T-helper 1 cell (primary cell): ENCODE data around the gene NRDE2.
A peak's percentile ranks its signal among the peaks of the same experiment; 100 is the strongest.

ENCODE experiments used
- DNase-seq, 5 donors: peaks; one replicate each; pipeline ENCODE4 v3.0.0-alpha.2; 2012 to 2020

The NRDE2 gene

DNA sequence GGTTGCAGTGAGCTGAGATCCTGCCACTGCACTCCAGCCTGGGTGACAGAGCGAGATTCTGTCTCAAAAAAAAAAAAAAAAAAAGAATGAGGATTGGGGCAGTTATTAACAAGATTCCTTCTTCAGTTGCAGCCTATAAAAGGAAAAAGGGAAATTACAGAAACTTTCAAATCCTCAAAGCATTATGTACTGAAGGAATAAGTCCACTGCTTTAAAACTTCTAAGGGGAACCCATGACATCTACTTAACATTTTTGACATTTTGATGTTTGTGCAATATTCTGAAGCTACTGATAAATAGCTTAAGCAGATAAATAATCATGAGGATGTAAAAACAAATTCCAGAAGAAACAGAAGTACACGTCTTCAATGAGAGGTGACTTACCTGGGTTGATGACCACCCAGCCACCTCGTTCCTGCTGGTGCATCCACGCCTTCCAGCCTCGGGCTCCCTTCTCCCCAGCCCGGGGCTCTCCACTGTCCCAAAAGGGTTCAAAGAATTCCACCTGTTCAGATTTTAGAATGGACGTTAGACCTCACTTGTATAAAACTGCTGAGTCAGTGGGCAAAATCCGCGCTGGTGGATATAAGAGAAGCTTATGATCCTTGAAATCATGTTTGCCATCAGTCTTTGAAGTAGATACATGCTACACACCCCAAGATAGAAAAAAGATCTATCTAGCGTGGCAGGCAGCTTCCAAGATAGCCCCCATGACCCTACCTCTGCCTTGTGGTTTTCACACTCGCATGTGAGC lies 33.7 kb downstream of the NRDE2 start:
- DNase-seq, result no peak

DNA sequence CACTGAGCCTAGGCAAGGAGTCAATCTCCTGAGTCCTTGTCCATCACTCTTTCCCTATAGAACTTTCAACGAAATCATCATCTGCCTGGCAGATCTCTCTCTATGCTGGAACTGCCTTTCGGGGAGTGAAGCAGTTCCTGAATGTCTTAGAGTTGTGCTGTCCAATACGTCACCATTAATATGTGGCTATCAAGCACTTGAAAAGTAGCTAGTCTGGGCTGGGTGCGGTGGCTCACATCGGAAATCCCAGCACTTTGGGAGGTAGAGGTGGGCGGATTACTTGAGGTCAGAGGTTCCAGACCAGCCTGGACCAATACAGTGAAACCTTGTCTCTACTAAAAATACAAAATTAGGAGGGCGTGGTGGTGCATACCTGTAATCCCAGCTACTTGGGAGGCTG lies 35.1 kb downstream of the NRDE2 start:
- DNase-seq, result no peak

DNA sequence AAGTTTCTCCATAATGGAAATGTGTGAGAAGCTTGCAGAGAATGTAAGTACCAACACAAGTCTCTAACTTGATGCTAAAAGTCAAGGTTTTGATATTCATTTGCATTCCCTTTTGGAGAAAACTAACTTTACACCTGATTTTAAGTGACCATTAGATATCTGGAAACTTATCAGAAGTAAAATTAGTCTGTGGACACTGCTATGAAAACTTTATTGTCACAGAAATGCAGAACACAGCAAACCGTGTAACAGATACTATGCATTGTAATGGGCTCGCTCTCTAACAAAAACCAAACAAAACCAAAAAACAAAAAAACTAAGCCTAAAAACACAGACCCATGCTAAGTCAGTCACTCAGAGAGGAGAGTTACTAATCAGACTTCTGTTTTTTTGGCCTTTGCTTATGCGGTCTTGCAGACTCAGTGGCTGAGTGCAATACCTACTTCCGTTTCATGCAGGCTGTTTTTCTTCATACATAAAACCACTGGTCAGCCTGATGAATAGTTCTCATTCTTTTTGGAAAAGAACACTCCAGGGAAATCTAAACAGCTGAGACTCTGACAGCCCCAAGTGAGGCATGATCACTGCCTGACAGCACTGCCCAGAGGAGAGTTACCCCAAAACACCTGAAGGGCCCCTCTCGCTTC lies 35.7 kb downstream of the NRDE2 start:
- no peak for DNase-seq

DNA sequence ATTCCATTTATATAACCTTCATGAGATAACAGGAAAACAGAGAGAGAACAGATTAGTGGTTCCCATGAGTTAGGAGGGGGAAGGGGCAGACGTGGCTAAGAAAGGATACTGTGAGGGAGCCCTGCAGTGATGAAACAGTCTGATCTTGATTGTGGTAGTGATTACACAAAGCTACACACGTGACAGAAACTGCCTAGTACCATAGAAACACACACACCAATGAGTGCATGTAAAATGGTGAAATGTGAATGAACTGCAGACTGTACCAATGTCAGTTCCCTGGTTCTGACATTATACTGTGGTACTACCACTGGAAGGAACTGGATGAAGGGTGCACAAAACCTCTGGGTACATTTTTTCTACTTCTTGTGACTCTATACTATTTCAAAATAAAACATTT lies 36.9 kb downstream of the NRDE2 start:
- DNase-seq, result no peak

DNA sequence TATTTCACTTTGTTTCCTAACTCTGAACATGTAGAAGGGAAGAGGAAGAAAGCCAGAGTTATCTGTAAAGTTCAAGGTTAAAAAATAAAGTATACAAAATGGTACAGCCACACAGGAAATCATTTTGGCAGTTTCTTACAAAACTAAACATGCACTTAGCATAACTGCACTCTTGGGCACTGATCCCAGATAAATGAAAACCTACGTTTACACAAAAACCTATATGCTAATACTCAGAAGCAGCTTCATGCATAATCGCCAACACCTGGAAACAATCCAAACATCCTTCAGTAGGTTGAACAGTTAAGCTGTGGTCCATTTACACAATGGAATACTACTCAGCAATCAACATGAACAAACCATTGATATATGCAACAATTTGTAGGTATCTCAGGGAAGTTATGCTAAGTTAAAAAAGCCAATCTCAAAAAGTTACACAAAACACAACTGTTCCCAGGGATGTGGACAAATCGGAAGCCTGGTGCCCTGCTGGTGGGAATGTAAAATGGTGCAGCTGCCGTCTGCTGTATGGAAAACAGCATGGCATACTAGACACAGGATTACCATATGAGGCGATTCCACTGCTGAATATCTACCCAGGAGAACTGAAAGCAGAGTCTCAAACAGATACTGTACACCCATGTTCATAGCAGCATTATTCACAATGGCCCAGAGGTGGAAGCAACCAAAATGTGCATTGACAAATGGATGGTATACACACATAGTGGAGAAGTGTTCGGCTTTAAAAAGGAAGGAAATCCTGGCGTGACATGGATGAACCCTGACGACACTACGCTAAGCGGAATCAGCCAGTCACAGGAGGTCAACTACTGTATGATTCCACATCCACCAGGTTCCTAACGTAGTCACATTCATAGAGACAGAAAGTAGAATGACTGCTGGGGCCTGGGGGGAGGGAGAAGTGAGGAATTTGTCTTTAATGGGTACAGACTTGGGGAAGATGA lies 37.7 kb downstream of the NRDE2 start:
- DNase-seq, result no peak

DNA sequence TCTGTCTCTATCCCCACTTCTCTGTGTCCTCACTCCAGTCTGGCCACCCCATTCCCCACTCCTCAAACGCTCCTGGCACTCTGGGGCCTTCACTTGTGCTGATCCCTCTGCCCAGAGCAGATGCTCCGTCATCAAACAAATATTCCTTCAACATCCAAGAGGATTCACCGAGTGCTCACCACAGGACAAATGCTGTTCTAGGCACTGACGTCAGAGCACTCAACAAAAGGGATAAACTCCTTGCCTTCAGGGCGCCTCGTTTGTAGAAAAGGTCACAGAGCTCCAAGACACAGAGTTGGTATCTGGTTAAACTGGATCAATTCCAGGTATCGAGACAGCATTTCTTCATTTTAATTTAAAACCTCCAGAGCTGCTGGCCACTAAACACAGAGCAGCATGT lies 40.0 kb downstream of the NRDE2 start:
- no peak for DNase-seq

DNA sequence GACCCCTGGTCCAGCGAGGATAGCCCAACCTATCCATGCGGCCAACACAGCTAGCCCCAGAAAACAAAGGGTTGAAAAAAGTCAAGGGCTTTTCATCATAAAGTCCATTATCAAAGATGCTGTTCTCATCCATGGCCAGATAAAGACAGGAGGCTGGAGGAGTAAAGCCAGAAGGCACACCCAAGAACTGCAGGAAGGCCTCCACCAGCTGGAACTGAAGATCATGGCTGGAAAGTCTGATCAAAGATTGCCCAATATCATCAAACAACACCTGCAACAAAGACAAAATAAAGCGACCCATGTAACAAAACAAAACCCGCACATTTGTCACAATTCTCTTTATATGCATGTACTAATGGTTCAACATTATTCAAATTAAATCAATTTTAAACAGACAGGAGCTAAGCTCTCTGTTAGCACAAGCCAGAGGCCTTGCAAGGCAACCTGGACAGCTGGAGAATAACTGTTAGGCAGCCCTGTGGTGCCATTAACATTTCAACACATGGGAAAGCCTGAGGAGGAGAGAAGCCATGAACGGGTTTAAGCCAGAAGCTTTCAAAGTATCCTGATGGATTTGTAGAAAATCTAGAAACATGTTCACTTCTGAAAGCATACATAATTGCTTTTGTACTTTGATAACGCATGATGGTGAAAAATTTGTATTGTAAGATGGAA lies 41.3 kb downstream of the NRDE2 start:
- no peak for DNase-seq

DNA sequence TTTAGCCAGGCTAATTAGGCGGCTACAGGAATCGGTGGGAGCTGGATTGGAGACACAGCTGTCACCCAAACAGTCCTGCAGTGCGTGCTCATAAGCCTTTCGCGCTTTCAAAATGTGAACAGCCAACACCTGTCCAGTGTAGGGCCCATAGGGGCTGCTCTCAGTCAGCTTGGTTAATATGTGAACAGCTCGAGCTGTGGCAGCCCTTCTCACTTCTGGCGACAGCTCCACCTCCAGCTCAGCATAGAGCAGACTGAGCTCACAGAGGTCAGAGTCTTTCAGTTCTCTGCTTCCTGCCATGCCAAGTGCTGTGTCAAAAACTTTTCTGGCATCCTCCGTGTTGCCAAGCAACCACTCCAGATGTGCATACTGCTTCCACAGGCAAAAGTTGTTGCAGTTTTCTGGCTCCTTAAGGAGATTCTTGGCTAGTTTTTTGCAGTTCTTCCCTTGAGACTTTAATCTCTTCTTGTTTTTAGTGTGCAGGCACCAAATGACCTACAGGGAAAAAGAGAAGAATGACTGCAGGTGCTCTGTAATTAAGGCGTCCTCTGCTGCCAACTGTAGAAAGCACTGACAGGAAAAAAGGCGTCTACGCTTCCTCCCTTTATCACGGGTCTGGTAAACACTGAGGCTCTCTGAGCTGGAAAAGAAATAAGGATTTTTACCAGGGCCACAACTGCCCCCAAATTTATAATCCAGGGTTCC lies 42.9 kb downstream of the NRDE2 start:
- DNase-seq, result no peak

DNA sequence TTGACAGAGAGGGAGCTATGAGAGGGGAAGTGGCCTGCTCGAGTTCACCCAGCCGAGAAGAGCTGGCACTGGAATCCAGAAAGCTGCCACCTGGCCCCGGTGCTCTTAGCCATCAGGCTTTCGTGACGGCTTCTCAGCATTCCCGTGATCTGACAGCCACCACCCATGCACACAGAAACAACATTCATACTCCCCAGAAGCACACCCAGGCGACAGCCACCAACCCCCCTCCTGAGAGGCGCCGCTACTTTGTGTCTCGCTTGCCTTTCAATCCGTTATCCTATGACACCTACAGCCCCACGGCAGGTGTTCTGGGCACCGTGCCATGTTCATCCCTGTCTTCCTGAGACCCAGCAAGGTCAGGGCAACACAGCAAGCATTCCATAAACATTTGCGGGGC lies 44.0 kb downstream of the NRDE2 start:
- DNase-seq, result no peak

DNA sequence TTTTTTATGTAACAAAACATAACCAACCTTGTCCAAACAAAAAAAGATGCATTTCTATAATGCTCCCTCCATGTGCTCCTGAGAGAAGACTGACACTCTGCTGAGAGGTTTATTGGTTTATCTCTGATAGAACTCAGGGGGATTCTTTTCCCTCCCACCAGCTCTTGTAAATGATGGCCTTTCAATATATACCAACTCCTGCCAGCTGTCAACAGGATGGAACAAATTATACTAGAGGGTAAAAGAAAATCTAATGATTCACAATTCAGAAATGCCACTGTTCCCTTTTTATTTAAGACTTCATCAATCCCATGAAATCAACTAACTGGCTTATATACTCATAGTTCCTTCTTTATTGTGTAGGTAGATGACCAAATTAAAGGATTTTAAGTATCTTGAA lies 50.0 kb downstream of the NRDE2 start:
- no peak for DNase-seq

DNA sequence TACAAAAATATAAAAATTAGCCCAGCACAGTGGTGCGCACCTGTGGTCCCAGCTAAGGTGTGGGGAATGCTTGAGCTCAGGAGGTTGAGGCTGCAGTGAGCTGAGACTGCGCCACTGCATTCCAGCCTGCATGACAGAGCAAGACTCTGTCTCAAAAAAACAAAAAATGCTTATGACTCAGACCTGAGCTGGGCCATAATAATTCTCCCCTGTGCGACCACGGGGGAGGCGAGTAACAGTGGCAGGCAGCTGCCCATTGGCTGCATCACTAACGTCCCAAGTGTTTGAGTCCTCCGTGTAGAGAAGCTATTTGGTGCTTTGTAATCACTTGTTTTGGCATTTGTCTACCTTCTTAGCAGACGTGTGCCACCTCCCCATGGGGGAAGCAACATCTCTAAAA lies 50.5 kb downstream of the NRDE2 start:
- DNase-seq, result no peak

DNA sequence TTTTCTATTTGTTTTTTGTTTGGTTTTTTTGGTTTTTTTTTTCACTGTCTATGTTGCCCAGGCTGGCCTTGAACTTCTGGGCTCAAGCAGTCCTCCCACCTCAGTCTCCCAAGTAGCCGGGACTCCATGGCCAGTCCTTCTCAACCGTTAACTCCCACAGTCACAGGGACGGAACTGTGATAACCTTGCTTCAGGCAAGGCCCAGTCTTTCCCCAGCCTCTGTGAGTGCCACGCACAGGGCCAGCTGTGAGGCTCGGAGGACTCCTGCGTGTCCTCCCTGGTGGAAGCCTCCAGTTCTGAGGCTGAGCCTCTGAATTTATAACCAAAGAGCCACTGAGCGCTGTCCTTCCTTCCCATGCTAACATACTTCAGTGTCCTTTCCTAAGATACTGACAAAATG lies 51.6 kb downstream of the NRDE2 start:
- DNase-seq, result no peak

DNA sequence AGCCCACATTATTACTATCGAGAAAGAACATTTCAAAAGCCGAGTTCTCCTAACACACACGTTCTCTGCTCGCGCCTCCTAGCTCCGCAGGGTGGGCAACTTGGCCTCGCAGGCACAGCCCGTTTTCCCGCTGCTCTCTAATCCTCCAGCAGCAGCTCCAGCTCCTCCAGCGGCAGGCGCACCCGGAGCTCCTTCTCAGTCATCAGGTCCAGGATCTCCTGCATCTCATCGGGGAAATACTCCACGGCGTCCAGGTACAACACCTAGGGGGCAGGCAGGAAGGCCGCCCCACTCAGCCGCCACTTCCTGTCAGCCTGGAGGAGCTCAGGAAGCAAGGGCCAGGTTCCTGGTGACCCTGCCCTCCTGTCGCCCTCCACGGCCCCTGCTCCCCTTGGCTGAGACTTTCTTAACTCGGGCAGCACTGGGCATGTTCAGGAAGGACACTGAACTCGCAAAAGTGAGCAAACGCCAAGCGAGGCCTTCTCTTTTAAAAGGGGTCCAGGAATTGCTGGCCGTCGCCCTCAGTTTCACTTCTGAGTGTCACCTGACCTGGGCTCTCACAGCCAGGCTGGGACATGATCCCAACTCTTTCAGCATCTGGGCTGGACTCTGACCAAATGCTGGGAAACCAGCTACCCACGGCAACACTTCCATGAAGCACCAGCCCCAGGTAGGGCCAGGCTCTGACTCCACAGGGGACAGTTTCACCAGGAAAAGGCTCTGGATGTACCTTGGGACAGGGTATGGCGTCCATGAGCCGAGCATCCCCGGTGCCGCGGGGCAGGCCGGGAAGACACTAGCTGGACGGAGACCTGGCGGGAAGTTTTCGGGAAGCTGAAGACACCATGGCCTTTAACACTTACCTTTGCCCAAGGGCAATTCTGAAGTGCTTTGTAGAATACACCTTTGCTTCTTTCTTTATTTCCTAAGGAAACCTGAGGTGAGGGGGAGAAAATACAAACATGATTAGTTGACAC lies 53.3 kb downstream of the NRDE2 start:
- DNase-seq, result no peak

DNA sequence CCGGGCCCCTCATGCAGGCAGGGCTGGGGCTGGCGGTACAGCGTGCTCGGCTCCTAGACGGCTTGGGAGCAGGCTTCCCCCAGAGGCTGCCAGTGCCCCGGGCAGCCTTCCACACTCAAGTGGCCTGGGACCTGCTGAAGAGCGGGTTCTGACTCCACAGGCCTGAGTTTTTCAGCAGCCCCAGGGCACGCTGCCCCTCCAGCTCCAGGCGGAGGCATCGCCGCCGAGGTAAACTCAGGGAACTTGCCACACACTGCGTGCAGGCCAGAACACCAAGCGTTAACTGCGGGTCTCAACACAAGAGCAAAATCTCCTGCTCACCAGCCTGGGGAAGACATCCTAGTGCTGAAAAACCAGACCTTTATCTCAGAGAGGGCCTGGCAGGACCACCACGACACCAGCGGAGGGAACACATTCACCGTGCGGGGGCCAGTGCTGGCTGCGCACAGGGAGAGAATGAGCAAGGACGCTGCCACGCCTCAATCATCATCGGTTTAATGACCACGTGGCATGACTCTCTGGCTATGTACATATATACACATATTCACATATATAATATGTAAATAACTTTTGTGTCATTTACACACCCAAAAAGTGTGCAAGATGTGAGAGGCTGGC lies 54.1 kb downstream of the NRDE2 start:
- DNase-seq, result no peak

DNA sequence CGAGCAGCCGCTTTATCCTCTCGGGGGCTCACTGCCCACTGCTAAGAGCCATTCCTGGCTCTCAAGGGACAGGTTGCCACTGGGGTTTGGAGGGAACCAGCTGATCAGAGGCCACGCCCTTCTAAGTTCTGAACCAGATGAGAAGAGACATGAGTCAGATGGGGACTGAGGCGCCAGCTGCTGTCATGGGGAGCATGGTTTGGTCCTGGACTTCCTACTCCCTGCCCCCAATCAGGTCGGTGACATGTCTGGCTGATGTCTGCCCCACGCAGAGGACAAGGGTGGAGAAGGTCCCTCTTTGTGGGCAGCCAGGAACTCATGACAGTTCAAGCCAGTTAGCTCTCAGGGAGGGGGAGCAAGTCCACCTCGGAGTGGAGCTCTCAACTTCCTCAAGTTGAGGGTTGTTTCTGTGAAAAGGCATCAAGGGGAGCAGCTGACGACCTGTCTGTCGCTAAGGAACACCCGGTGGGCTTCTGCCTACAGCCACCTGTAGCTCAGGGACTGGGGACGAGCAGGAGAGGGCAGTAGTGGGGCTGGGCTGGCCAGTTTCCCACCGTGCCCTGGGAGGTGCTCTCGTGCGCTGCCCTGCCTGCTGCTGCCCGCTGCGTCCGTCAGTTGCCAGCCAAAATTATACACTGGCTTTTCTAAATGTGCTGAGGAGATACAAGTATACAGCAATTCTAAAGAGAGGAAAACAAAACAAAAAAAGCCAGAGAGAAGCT lies 54.9 kb downstream of the NRDE2 start:
- no peak for DNase-seq

DNA sequence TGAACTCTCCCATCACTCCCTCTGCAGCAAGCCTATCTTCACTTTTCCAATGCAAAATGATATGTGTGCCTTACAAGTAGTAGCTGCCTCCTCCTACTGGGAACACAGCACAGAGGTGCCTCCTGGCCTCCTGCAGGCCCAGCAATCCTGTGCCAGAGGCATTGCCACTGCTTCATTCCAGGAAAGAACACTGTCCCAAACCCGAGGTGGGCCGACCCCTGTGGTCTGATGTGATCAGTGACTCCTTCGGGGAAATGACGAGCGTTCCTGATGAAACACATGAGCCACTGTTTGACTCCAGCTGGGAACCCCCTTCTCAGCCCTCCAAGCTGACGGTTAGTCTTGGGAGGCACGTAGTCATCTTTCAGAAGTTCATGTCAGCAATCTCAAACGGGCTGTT lies 55.9 kb downstream of the NRDE2 start:
- no peak for DNase-seq

DNA sequence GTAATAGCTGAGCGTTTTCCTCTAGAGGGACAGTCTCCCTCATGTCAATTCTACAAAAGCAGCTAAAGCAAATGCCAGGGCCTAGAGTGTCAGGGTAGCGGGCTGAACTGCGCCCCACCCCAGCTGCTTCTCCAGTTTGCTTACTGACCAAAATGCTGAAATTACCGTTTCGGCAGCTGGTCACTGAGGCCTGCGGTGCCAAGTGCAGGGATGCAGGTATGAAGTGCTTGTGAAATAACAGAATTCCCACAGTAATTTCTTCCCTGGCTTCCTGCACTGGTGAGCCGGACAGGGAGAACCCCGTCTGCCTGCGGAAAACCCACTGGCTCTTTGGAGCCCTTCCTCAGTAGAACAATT lies 56.3 kb downstream of the NRDE2 start:
- no peak for DNase-seq

DNA sequence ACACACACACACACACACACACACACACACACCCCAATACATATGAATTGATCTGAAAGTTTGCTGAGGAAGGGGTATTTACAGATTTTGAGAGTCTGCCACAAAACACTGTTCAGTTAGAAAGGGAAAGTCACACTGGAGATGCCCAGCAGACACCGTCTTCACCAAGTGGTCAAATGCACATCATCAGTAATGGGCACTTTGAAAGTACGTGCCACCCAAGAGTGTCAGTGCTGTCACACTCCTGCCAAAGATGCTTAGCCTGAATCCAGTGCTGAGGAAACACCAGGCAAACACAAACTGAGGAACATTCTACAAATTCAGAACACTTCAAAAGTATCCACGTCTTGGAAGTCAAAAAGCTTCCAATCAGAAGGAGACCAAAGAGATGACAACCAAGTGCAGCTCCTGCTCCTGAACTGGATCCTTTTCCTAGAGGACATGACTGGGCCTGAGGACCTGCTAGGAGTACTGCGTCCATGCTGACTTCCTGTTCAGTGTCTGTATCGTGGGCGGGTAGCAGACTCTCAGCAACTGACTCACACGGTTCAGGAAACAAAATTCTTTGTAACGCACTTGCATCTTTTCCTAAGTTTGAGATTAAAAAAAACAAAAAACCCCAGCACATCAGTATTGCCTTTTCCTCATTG lies 56.8 kb downstream of the NRDE2 start:
- DNase-seq, result peak in 1 of 5 donors; percentile 27

DNA sequence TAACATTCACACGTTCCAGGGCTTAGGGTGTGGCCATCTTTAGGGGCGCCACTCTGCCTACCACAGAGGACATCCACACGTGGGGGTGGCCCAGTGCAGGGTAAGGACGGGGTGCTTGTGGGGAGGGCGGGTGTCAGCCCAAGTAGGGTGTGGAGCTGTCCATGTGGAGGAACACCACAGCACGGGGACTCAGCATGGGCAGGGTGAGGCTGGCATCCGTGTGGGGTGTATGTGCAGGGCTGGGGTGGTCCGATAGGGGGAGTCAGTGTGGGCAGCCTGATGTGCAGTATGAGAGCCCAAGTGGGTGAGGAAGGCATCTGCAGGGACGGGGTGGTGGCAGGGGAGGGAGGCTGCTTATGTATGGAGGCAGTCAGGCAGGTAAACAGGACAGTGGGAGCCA lies 57.7 kb downstream of the NRDE2 start:
- no peak for DNase-seq
